Activated T-cell treated with anti-CD3 and anti-CD28 coated beads, Interleukin-2, amount 50 U/mL, for 72 hours (primary cell): ENCODE results near the gene PLD5. TPM values are rescaled to one million over a fixed set of nuclear protein-coding genes. Genes with fewer than 3 reads are reported as not detected.

Source experiments
- ATAC-seq, 2 donors: fragments of 150-1000 bp; cut with Tn5 transposase; replicated peaks in 1 of 2; 2 replicates each; pipeline ENCODE4 v1.10.0; 2021; ENCODE audit warnings: moderate library complexity in 2 of 2, mild to moderate bottlenecking in 1 of 2
- DNase-seq, 2 donors: peaks; one replicate each; pipeline ENCODE4 v3.0.0; 2021 to 2022; ENCODE audit warnings: mixed read lengths in 1 of 2
- H3K27ac Mint-ChIP-seq: one replicate; pipeline ENCODE4 v1.8.0; 2022; ENCODE audit warnings: mild to moderate bottlenecking, moderate library complexity, mixed read lengths
- H3K27me3 Mint-ChIP-seq: one replicate; pipeline ENCODE4 v1.8.0; 2022; ENCODE audit warnings: low read depth, mixed read lengths
- H3K36me3 Mint-ChIP-seq, 2 donors: one replicate each; pipeline ENCODE4 v1.8.0; 2022; ENCODE audit warnings: mixed read lengths in 2 of 2, mild to moderate bottlenecking in 1 of 2; ENCODE audit not compliant: insufficient read depth in 2 of 2
- H3K4me1 Mint-ChIP-seq: one replicate; pipeline ENCODE4 v1.8.0; 2022; ENCODE audit warnings: low read depth, mixed read lengths
- H3K4me3 Mint-ChIP-seq, 2 donors: one replicate each; pipeline ENCODE4 v1.8.0; 2022; ENCODE audit warnings: mild to moderate bottlenecking in 2 of 2, mixed read lengths in 2 of 2, moderate library complexity in 2 of 2
- H3K9me3 Mint-ChIP-seq, 2 donors: one replicate each; pipeline ENCODE4 v1.8.0; 2022; ENCODE audit warnings: mixed read lengths in 2 of 2
- total RNA-seq, 2 donors: library from RNA; stranded (reverse); gene quantifications; one replicate each; pipeline ENCODE4 v1.2.3, GENCODE V29; 2022

The PLD5 gene
- total RNA-seq, 2 donors from 2014 or later, result not detected

- Mint-ChIP-seq H3K4me1 (no peaks in the 10 kb centered on the region), H3K36me3 (no peaks in the 10 kb centered on the region), H3K4me3 (no peak overlapping the region), H3K27me3 (peaks cover 8% of the 10 kb centered on the region), H3K27ac (no peak overlapping the region), H3K9me3 (peaks cover 1 to 7% of the 10 kb centered on the region in 2 donors)
- ATAC-seq (no peak), DNase-seq (no peak)
Observed at GRCh38 chr1:242430956-242431355, 93.5 kb downstream of the PLD5 start.

GRCh38 chr1:242428399-242429190 is 95.9 kb downstream of the PLD5 start:
- ATAC-seq, result no peak
- Mint-ChIP-seq H3K9me3 (peaks cover 1 to 4% of the 10 kb centered on the region in 2 donors), H3K36me3 (no peaks in the 10 kb centered on the region), H3K4me3 (no peak overlapping the region), H3K27ac (no peak overlapping the region), H3K4me1 (no peaks in the 10 kb centered on the region), H3K27me3 (peaks cover 1% of the 10 kb centered on the region)
- DNase-seq, result no peak

DNA sequence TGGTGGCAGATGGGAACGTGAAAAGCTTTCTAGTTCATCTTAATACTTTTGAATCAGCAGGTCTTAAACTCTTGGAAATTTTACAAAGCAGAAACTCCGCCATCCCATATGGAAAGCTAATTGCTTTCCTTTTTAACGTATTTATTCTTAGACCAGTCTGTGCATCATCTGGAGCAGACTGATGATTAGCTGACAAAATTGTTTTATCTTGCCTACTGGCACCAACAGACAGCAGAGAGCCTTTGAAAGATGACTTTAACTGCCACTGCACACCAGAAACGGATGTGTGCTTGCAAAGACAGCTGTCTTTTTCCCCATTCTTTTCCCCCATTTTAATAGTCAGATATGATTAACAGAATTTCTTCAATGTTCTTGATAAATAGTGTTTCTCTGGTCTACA is 97.0 kb downstream of the PLD5 start:
- Mint-ChIP-seq H3K36me3 (no peaks in the 10 kb centered on the region), H3K27me3 (no peaks in the 10 kb centered on the region), H3K9me3 (peaks cover 1 to 4% of the 10 kb centered on the region in 2 donors), H3K27ac (no peak overlapping the region), H3K4me1 (no peaks in the 10 kb centered on the region), H3K4me3 (no peak overlapping the region)
- DNase-seq (no peak), ATAC-seq (no peak)

DNA sequence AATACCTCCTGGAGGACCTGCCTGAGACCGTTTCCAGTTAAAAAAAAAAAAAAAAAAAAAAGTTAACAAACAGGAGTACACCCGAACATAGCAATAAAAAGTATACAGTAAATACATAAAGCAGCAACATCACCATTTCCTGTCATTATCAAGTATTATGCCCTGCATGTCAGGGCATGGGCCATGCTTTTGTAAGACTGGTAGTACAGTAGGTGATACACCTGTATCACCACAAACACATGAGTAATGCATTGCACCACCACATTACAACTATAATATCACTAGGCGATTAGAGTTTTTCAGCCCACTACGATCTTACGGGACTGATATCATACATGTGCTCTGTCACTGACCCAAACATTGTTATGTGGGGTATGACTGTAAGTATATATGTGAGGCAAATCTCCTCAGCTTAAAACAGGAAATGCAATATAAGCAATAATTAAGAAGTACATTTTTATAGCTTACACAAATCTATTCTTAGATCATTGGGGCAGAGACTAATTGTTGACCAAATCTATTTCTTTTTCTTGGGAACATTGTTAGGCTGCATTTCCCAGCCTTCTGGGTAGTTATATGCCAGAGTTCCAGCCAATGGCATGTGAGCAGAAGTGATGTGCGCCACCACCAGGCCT is 98.1 kb downstream of the PLD5 start:
- ATAC-seq (no peak), DNase-seq (no peak)
- no peaks in the 10 kb centered on the region for H3K36me3 Mint-ChIP-seq
- H3K27ac Mint-ChIP-seq, result no peak overlapping the region
- H3K4me1 Mint-ChIP-seq, result no peaks in the 10 kb centered on the region
- H3K27me3 Mint-ChIP-seq, result no peaks in the 10 kb centered on the region
- no peak overlapping the region for H3K4me3 Mint-ChIP-seq
- peaks cover 1% of the 10 kb centered on the region in 2 donors for H3K9me3 Mint-ChIP-seq

DNA sequence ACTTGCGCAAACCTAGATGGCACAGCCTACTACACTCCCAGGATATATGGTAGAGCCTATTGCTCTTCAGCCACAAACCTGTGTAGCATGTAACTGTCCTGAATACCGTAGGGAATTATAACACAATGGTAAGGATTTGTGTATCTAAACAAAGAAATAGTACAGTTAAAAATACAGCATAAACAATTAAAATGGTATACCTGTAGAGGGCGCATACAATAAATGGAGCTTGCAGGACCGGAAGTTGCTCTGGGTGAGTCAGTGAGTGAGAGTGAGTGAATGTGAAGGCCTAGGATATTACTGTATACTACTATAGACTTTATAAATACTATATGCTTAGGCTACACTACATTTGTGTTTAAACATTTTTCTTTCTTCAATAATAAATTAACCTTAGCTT is 99.3 kb downstream of the PLD5 start:
- DNase-seq (peak in 1 of 2 donors; percentile 1), ATAC-seq (no peak)
- Mint-ChIP-seq H3K9me3 (peaks cover 0 to 3% of the 10 kb centered on the region in 2 donors), H3K4me3 (no peak overlapping the region), H3K4me1 (no peaks in the 10 kb centered on the region), H3K27ac (no peak overlapping the region), H3K27me3 (no peaks in the 10 kb centered on the region), H3K36me3 (no peaks in the 10 kb centered on the region)

GRCh38 chr1:242416657-242417056 is 107.8 kb downstream of the PLD5 start:
- H3K4me1 Mint-ChIP-seq, result no peaks in the 10 kb centered on the region
- H3K9me3 Mint-ChIP-seq, result peaks cover 0 to 4% of the 10 kb centered on the region in 2 donors
- ATAC-seq (no peak), DNase-seq (no peak)
- no peaks in the 10 kb centered on the region for H3K36me3 Mint-ChIP-seq
- no peak overlapping the region for H3K4me3 Mint-ChIP-seq
- H3K27me3 Mint-ChIP-seq, result no peaks in the 10 kb centered on the region
- no peak overlapping the region for H3K27ac Mint-ChIP-seq

DNA sequence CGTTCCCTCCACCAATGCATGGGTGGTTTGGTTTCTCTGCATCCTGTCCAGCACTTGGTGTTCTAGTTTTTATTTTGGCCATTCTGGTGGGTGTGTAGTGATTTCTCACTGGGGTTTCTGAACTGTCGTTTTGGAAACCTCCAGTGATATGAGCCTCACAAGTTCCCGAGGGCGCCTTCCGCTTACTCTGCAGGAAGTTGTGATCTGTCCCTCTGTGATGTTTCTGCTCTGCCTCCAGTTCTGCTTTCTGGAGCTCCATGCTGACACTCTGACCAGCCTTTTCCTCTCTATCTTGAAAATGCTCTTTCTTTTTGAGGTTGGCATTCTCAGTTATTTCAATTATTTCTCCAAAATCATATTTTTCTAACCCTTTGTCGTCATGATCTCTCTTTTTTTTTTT is 111.6 kb downstream of the PLD5 start:
- H3K4me3 Mint-ChIP-seq, result no peak overlapping the region
- no peaks in the 10 kb centered on the region for H3K4me1 Mint-ChIP-seq
- no peaks in the 10 kb centered on the region for H3K36me3 Mint-ChIP-seq
- no peaks in the 10 kb centered on the region for H3K27me3 Mint-ChIP-seq
- peaks cover 0 to 3% of the 10 kb centered on the region in 2 donors for H3K9me3 Mint-ChIP-seq
- DNase-seq (no peak), ATAC-seq (no peak)
- H3K27ac Mint-ChIP-seq, result no peak overlapping the region

DNA sequence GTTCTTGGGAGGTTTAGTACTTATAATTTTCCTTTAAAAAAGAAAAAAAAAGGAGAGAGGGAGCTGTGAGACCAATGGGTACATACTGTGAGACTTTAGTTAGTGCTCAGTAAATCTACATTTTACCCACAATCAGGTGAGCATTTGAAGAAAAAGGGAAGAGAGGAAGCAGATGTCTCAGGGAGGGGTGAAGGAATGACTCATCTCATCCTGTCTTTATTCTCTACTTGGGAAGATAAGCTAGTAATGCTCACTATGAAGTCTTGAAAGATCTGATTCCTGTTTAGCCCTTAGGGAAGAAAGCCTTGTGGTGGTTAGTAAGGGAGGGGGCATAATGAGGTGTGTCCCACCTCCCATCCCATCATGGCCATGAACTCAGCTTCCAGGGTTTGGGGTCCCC is 112.6 kb downstream of the PLD5 start:
- H3K4me3 Mint-ChIP-seq, result no peak overlapping the region
- H3K9me3 Mint-ChIP-seq, result peaks cover 0 to 3% of the 10 kb centered on the region in 2 donors
- H3K4me1 Mint-ChIP-seq, result no peaks in the 10 kb centered on the region
- no peak for DNase-seq
- no peak for ATAC-seq
- no peak overlapping the region for H3K27ac Mint-ChIP-seq
- H3K27me3 Mint-ChIP-seq, result no peaks in the 10 kb centered on the region
- H3K36me3 Mint-ChIP-seq, result no peaks in the 10 kb centered on the region

- Mint-ChIP-seq H3K36me3 (no peaks in the 10 kb centered on the region), H3K27me3 (no peaks in the 10 kb centered on the region), H3K4me1 (no peaks in the 10 kb centered on the region), H3K4me3 (no peak overlapping the region), H3K9me3 (peaks cover 0 to 3% of the 10 kb centered on the region in 2 donors), H3K27ac (no peak overlapping the region)
- no peak for ATAC-seq
- DNase-seq, result no peak
Observed at GRCh38 chr1:242405947-242406346, 118.5 kb downstream of the PLD5 start.

DNA sequence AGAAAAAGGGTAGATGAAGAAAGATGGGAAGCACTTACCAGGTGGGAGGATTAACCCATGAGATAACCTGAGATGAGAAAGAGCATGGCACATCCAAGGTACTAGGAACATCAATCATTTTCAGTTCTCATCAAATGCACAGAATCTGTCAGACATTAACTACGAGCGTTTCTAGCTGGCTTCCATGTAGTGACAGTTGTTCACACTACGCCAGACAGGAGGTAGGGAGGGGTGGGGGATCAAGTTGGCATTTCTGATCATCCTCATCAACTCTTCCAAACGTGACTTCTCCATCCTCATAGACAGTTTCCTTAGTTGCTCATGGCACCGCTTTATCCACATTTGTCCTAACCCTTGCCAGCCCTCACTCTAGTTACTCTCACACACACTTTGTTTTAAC is 120.2 kb downstream of the PLD5 start:
- H3K4me1 Mint-ChIP-seq, result no peaks in the 10 kb centered on the region
- no peak for DNase-seq
- H3K4me3 Mint-ChIP-seq, result no peak overlapping the region
- H3K27me3 Mint-ChIP-seq, result no peaks in the 10 kb centered on the region
- ATAC-seq, result no peak
- peaks cover 0 to 2% of the 10 kb centered on the region in 2 donors for H3K9me3 Mint-ChIP-seq
- no peak overlapping the region for H3K27ac Mint-ChIP-seq
- no peaks in the 10 kb centered on the region for H3K36me3 Mint-ChIP-seq

DNA sequence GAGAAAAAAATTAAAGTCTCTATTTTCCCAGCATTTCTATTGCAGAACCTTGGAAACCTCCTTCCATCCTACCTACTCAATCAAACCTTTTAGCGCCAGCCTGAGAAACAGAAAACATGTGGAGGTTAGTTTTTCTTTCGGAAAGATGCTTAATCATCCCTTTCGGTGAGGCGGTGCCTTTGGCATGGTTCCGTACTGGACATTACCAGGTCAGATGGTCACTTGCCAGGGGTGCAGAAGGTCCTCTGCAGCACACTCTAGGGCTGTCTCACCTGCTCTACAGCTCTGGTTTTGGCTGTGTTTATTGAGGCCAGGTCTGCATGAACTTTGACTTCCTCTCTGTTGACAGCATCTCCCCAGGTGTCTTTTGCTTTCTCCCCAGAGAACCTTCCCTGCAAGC is 121.5 kb downstream of the PLD5 start:
- Mint-ChIP-seq H3K27me3 (no peaks in the 10 kb centered on the region), H3K36me3 (no peaks in the 10 kb centered on the region), H3K4me3 (no peak overlapping the region), H3K27ac (no peak overlapping the region), H3K4me1 (no peaks in the 10 kb centered on the region), H3K9me3 (no peaks in the 10 kb centered on the region)
- DNase-seq (no peak), ATAC-seq (no peak)

DNA sequence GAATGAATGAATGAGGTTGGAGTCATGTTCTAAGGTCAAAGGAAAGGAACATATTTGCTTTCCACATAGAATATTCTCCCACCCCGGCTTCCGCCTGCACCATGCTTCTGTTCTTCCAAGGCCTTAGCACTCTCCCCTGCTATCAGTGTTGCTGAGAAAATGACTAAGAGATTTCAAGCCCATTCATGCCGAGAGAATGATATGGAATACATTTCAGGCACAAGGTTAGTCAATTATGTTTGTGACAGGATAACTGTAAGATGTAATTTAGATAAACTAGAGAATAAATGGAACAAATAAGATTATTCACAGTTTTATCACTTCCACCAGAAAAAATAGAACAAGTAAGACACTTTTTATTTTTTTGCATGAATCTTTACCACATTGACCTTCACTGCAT is 122.6 kb downstream of the PLD5 start:
- no peak for ATAC-seq
- peaks cover 0 to 3% of the 10 kb centered on the region in 2 donors for H3K9me3 Mint-ChIP-seq
- H3K36me3 Mint-ChIP-seq, result no peaks in the 10 kb centered on the region

DNA sequence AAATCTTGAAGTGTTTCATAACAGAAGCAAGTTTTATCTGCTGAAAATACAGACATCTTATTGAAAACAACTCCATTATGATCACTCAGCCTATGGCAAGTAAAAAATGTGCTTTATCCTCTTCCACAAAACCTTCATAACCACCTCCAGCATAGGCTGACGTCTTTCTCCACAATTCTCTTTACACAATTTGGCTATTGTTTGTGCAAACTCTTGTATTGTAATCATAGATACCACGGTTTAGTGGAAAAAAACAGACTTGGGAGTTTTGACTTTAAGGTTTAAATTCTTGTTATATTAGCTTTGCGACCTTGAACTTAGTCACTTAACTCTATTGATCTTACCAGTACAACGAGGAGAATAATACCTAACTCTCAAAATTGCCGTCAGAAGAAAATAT is 126.1 kb downstream of the PLD5 start:
- no peaks in the 10 kb centered on the region for H3K4me1 Mint-ChIP-seq
- H3K36me3 Mint-ChIP-seq, result no peaks in the 10 kb centered on the region
- H3K9me3 Mint-ChIP-seq, result peaks cover 0 to 7% of the 10 kb centered on the region in 2 donors
- DNase-seq (no peak), ATAC-seq (no peak)
- no peaks in the 10 kb centered on the region for H3K27me3 Mint-ChIP-seq
- H3K27ac Mint-ChIP-seq, result no peak overlapping the region
- H3K4me3 Mint-ChIP-seq, result no peak overlapping the region

More for the DNA sequence above, 122.6 kb downstream of the PLD5 start:
- no peak for DNase-seq
- Mint-ChIP-seq H3K4me1 (no peaks in the 10 kb centered on the region), H3K27ac (no peak overlapping the region), H3K27me3 (no peaks in the 10 kb centered on the region), H3K4me3 (no peak overlapping the region)

DNA sequence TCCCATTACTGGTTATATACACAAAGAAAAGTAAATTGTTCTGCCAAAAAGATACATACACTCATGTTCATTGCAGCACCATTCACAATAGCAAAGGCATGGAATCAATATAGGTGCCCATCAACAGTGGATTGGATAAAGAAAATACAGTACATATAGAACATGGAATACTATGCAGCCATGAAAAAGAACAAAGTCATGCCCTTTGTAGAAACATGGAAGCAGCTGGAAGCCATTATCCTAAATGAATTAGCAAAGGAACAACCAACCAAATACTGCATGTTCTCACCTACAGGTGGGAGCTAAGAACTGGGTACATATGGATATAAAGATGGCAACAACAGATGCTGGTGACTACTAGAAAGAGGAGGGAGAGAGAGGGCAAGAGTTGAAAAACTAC is 132.6 kb downstream of the PLD5 start:
- DNase-seq (no peak), ATAC-seq (no peak)
- no peaks in the 10 kb centered on the region for H3K4me1 Mint-ChIP-seq
- H3K9me3 Mint-ChIP-seq, result peaks cover 2 to 4% of the 10 kb centered on the region in 2 donors
- no peaks in the 10 kb centered on the region for H3K27me3 Mint-ChIP-seq
- H3K27ac Mint-ChIP-seq, result no peak overlapping the region
- no peaks in the 10 kb centered on the region for H3K36me3 Mint-ChIP-seq
- H3K4me3 Mint-ChIP-seq, result no peak overlapping the region
